ENCODE data around the gene GALR1. TPM values are rescaled to one million over a fixed set of nuclear protein-coding genes. Genes with fewer than 3 reads are reported as not detected.

Gene GALR1
- total and polyA plus RNA-seq, 2 donors (not counting 3 experiments of a cell fraction or from before 2014, with no cell fraction given), result not detected

DNA sequence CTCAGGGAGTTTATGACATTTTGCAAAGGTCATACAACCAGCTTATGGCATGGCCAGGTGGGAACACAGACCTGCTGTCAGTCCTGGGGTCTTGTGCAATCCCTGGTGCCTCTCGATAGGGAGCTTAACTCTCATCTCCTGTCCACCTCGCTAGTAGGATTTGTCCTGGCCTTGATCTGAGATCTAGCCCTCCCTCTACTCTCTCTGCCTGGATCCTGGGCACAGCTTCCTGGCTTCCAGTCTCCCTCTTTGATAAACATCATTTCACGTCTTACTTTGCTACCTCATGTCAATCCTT lies 13.8 kb downstream of the GALR1 start:
- Histone ChIP-seq H2AFZ (ENCODE audit: low read depth, low read length) (no peak overlapping the region), H3K36me3 (ENCODE audit: control insufficient read depth in 2 of 2, extremely low read depth in 1 of 2, insufficient read depth in 2 of 2, low read length in 2 of 2) (no peaks in the 10 kb centered on the region), H3K9ac (replicated peaks; ENCODE audit: extremely low read depth, insufficient read depth, low read length) (no peak overlapping the region), H3K27ac (ENCODE audit: insufficient read depth, low read depth, low read length) (no peak overlapping the region), H3K4me2 (ENCODE audit: insufficient read depth, low read length) (no peak overlapping the region), H3K27me3 (ENCODE audit: control insufficient read depth in 2 of 2, insufficient read depth in 2 of 2, low read length in 2 of 2) (no peaks in the 10 kb centered on the region), H3K4me3 (replicated peaks in 1 of 3; ENCODE audit: insufficient read depth in 1 of 3, low read depth in 1 of 3, low read length in 3 of 3) (no peak overlapping the region), H3K4me1 (ENCODE audit: control insufficient read depth, extremely low read depth, insufficient read depth, low read length) (no peaks in the 10 kb centered on the region), H3K79me2 (ENCODE audit: control insufficient read depth, insufficient read depth, low read length) (no peaks in the 10 kb centered on the region), H3K9me3 (replicated peaks; ENCODE audit: control insufficient read depth, insufficient read depth, low read length) (no peaks in the 10 kb centered on the region), H3K9me1 (replicated peaks; ENCODE audit: control insufficient read depth, extremely low read depth, insufficient read depth, low read length) (no peaks in the 10 kb centered on the region), H4K20me1 (replicated peaks; ENCODE audit: control insufficient read depth, extremely low read depth, insufficient read depth, low read length) (no peaks in the 10 kb centered on the region)
- intact Hi-C loops (cut with micrococcal nuclease), result no loop called here
- FAIRE-seq (no peak), DNase-seq (ENCODE audit: low read depth, low spot score) (no peak)
- dilution Hi-C loops (cut with MboI; ENCODE audit: extremely low pct_ligation_motif_present, low sequenced_read_pairs), result no loop called here
- TF ChIP-seq FOS (IDR thresholded peaks at IDR 0.05; ENCODE audit: borderline replicate concordance, insufficient read depth, low read length), result no peak
- TF ChIP-seq EZH2 (IDR thresholded peaks at IDR 0.05; ENCODE audit: borderline replicate concordance, low read depth, low read length, severe bottlenecking), result no peak
- TF ChIP-seq JUN (IDR thresholded peaks at IDR 0.05; ENCODE audit: borderline replicate concordance, insufficient read depth, insufficient read length, low read depth), result no peak
- TF ChIP-seq MYC (IDR thresholded peaks at IDR 0.05; ENCODE audit: low read depth, low read length), result no peak
- TF ChIP-seq POLR2A (IDR thresholded peaks at IDR 0.05; ENCODE audit: low read depth, low read length), result no peak
- TF ChIP-seq GATA2 (IDR thresholded peaks at IDR 0.05; ENCODE audit: insufficient read depth, insufficient read length, low read depth, low read length), result no peak
- no peak for TF ChIP-seq POLR2AphosphoS5 (IDR thresholded peaks at IDR 0.05; ENCODE audit: insufficient read depth, low read depth, low read length)
- TF ChIP-seq, protein P1, sequence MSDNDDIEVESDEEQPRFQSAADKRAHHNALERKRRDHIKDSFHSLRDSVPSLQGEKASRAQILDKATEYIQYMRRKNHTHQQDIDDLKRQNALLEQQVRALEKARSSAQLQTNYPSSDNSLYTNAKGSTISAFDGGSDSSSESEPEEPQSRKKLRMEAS (IDR thresholded peaks at IDR 0.05; ENCODE audit: insufficient read depth, insufficient read length), result no peak
- TF ChIP-seq, protein P2, sequence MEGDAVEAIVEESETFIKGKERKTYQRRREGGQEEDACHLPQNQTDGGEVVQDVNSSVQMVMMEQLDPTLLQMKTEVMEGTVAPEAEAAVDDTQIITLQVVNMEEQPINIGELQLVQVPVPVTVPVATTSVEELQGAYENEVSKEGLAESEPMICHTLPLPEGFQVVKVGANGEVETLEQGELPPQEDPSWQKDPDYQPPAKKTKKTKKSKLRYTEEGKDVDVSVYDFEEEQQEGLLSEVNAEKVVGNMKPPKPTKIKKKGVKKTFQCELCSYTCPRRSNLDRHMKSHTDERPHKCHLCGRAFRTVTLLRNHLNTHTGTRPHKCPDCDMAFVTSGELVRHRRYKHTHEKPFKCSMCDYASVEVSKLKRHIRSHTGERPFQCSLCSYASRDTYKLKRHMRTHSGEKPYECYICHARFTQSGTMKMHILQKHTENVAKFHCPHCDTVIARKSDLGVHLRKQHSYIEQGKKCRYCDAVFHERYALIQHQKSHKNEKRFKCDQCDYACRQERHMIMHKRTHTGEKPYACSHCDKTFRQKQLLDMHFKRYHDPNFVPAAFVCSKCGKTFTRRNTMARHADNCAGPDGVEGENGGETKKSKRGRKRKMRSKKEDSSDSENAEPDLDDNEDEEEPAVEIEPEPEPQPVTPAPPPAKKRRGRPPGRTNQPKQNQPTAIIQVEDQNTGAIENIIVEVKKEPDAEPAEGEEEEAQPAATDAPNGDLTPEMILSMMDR (IDR thresholded peaks at IDR 0.05; ENCODE audit: extremely low read depth in 1 of 2, insufficient read depth in 1 of 2, low read depth in 1 of 2, low read length in 2 of 2), result no peak
- POLR2A ChIA-PET, result no interaction called here
- BruUV-seq (replicated peaks), result no TSS peak
- CTCF ChIA-PET, result interaction anchor here (0.7 kb wide), 1 partner anchor 255 kb away, joined by 4 read pairs; no protein-coding TSS in a partner anchor

Measured in endothelial cell of umbilical vein (primary cell).